ENCODE measurements around the gene NAB2.

DNA sequence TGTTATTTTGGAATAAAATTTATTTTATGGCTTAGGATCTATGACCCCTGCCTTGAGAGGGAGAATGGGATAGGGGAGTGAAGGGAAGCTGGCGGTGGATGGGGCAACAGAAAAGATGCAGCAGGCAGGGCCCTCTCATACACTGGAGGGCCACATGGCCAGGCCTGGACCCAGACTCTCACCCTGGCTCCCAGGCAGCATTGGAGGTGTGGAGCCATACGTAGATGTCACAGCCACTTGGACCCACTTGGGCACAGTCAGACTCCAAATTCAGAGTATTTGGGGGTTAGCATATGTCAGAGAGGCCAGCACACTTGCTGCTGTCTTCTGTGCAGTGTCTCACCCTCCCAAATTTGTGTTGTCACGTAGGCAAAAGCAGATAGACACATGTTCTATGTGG is 6.5 kb downstream of the NAB2 start:
- TF ChIP-seq PKNOX1 (IDR thresholded peaks at IDR 0.05) (no peak), SP1 (IDR thresholded peaks at IDR 0.05) (no peak), FOXA1 (IDR thresholded peaks at IDR 0.05) (no peak), FOXM1 (IDR thresholded peaks at IDR 0.05; ENCODE audit: borderline replicate concordance) (no peak)
